CD4-positive, alpha-beta T cell treated with Interleukin-15 for 4 hours (primary cell): ENCODE results near the gene CDC42EP1.

Experiments
- DNase-seq: peaks from one replicate; pipeline ENCODE4 v3.0.0-alpha.2; 2020; ENCODE audit warnings: low spot score

CDC42EP1 gene

GRCh38 chr22:37561212-37562048 is 1.1 kb downstream of the CDC42EP1 start:
- DNase-seq, result peak; percentile 68

DNA sequence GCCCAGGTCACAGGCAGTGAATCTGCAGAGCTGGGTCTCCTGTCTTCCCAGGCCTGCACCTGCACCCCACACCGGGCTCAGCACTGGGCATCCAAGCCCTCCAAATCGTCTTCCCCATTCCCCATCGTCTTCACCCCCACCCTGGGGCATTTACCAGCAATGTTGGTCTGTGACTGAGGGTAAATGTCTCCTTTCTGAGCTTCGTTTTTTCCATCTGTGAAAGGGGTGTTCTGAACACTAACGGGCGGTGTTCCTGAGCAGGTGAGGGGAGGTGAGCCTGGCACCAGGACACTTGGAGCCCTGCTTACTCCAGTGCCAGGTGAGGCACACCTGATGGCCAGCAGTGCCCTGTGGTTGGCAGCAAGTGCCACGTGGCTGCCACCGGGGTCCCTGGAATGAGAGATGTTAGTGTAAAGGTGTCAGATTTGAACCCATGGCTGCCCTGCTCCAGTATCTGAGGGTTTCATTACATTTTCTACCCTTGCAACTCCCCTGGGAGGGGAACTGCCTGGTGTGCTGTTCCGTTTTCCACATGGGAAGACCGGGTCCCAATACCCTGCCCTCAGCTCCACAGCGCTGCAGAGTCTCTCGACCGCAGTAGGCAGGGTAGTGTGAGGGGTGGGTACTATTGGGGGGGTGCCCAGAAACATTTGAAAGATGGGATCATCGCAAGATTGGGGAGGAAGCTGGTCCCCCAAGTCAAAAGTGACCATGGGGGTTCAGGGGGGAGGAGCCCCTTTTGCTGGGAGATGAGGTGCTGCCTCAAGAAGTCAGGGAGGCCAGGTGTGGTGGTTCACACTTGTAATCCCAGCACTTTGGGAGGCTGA is 2.0 kb downstream of the CDC42EP1 start:
- DNase-seq, result no peak

DNA sequence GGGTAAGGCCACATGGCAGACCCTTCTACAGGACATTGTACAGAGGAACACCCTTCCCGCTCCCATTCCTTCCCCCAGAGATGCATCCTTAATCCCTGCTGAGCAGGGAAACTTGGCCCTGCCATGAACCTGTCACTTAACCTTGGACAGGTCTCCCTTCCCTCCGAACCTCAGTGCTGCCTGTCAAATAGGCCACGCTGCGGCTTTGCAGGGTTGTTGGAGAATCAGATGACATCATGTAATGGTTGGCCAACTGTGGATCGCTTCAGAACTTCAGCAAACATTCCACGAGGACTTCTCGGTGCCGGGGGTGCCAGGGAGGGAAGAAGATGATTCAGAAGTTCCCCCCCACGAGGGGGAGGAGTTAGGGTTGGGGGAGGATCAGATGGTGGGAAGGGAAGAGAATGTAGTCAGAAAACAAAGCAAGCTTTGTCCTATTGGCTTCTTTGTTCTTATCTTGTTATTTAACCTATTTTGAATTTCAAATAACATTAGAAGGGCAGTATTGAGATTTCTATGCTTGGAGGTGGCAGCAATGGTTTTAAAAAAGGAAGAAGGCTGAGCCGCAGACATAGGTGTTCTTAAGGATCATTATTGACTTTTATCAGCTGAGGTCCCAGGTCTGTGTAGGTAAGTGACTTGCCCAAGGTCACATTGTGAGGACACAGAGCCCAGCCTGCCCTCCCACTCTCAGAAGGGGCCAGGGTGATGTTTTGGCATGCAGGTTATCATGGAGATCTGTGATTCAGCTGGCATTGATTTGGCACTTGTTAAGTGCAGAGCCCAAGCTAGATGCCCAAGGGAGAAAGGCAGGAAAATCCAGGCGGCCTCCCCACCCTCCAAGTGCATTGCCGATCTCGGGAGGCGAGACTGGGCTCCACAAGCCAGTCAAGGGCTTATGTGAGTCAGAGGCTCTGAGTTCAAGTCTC is 3.1 kb downstream of the CDC42EP1 start:
- no peak for DNase-seq

DNA sequence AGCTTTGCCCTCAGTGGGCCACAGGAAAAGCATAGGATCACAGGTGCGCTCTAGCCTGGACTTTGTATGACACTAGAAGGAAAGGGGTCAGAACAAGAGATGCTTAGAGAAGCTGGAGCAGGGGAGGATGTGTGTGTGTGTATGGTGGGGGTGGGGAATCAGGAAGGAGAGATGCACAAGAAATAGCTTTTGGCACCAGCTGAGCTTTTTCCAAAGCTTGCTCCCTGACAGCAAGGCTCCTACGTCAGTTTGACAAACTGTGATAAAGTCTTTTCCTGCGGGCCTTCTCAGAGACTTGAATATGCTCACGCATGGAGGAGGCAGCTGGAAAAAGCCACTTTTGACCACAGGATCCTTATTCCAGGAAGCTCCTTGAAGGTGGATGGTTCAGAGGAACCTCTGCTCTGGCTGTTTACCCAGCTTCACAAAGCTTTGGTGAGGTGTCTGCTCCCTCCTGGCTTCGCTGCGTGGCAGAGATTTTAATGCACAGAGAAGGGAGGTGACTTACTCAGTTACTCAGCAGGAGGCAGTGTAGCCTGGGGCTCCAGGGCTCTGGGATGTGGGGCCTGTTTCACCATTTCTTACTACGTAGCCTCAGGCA is 3.9 kb downstream of the CDC42EP1 start:
- no peak for DNase-seq

DNA sequence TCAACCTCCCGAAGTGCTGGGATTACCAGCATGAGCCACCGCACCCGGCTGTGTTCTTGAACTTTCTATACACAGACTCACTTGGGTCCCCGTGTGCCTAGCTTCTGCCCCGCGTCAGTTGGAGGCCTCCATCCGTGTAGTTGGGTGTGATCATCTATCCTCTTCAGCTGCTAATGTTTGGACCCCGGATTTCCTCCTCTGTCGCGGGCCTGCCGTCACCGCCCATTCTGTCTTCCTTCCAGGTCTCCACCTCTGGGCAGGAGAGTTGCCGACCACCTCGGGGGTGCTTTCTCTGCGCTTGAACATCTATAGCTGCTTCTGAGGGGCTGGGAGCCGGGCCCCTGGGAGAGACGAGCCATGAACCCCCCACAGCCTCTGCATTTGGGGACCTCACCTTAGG is 5.5 kb downstream of the CDC42EP1 start:
- DNase-seq, result no peak

DNA sequence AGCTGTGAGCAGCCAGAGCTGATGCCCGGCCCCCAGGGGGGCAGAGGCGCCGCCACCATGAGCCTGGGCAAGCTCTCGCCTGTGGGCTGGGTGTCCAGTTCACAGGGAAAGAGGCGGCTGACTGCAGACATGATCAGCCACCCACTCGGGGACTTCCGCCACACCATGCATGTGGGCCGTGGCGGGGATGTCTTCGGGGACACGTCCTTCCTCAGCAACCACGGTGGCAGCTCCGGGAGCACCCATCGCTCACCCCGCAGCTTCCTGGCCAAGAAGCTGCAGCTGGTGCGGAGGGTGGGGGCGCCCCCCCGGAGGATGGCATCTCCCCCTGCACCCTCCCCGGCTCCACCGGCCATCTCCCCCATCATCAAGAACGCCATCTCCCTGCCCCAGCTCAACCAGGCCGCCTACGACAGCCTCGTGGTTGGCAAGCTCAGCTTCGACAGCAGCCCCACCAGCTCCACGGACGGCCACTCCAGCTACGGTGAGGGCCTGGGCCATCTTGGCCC is 6.1 kb downstream of the CDC42EP1 start:
- DNase-seq, result peak; percentile 24

- DNase-seq, result peak; percentile 91
Measured at GRCh38 chr22:37566903-37567798, 6.9 kb downstream of the CDC42EP1 start.

DNA sequence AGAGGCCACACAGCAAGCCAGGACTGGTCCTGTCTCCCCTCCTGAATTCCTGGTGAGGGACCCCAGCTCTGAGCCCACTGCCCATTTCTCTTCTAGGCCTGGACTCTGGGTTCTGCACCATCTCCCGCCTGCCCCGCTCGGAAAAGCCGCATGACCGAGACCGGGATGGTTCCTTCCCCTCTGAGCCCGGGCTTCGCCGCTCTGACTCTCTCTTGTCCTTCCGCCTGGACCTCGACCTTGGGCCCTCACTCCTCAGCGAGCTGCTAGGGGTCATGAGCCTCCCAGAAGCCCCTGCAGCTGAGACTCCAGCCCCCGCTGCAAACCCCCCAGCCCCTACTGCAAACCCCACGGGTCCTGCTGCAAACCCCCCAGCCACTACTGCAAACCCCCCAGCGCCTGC is 7.7 kb downstream of the CDC42EP1 start:
- no peak for DNase-seq

DNA sequence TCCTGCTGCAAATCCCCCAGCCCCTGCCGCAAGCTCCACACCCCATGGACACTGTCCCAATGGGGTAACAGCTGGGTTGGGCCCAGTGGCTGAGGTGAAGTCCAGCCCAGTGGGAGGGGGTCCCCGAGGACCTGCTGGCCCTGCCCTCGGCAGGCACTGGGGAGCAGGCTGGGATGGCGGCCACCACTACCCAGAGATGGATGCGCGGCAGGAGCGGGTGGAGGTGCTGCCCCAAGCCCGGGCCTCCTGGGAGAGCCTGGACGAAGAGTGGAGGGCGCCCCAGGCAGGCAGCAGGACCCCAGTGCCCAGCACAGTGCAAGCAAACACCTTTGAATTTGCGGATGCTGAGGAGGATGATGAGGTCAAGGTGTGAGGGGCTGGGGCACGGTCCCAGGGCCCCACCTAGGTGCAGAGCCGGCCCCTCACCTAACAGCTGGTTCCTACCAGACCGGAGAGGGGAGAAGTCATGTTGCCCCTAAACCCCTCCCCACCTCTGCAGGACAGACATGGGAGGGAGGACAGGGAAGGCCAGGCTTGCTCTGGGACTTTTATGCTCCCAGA is 8.2 kb downstream of the CDC42EP1 start:
- DNase-seq, result no peak

DNA sequence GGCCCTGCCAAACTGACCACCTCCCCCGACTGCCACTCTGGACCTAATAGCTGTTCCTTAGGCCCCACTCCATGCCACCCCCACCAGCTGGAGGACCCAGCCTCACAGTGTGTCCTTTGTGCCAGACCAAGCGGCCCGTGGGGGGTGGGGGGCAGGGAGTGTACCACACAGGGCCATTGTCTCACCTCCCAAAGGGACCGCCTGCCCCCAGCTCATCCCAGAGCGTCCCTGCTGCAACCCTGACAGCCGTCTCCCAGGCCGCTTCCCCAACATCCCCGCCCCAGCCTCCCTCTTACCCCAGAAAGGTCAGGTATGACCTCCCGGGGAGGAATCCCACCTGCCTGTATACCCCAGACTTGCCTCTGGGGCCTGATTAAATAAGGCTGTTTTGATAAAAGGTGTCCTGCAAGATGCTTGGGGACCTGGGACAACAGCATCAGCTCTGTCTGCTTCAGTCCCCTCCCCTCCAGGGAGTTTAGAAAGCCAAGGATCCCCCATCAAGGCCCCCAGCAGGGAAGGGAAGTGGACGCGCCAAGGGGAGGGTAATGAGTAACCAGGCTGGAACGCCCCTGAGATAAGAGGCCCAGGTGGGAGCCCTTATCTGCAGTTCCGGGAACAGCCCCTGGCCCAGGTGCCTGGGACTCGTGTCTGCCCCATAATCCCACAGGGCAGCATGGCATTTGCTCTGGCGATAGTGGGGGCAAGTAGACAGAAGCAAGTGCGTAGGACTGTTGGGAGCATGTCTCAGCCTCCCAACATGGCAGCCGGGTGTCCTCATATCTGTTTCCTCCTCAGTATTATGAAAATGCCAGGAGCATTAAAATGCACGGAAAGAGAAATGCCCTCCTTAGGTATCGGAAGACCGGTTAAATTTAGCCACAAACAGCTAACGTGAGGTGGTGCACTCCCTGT is 9.0 kb downstream of the CDC42EP1 start:
- no peak for DNase-seq

DNA sequence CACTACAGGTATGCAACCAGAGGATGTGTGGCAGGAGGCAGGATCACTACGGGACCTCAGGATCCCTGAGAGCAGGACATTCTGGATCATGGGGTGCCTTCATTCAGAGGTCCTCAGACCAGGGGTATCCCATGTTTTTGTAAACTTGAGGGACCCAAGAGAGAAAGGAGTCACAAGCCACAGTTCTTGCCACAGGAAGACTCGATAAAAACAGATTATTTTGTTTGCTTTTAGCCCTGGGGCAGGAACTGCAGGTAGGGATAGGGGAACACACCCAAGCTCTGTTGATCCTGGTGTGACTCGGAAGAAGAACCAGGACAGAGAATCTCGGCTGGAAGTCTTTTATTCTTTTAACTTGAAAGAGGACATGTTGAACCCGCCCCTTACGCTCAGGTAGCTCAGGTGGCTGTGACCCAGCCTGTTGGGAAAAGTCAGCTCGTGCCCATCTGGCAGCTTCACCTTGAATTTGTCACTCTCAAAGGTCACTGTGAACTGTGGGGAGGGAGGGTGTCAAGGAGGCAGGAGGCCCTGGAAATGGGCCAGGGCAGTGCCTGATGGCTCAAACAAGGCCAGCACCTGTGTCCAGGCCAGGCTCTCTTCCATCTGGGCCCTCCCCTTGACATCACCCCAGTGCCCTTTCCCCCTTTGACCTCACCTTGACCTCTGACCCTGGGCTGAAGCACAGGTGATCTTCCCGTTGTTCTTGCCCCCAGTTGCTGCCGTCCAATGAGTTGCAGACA is 9.8 kb downstream of the CDC42EP1 start:
- DNase-seq, result no peak

GRCh38 chr22:37570661-37570976 is 10.3 kb downstream of the CDC42EP1 start:
- no peak for DNase-seq

DNA sequence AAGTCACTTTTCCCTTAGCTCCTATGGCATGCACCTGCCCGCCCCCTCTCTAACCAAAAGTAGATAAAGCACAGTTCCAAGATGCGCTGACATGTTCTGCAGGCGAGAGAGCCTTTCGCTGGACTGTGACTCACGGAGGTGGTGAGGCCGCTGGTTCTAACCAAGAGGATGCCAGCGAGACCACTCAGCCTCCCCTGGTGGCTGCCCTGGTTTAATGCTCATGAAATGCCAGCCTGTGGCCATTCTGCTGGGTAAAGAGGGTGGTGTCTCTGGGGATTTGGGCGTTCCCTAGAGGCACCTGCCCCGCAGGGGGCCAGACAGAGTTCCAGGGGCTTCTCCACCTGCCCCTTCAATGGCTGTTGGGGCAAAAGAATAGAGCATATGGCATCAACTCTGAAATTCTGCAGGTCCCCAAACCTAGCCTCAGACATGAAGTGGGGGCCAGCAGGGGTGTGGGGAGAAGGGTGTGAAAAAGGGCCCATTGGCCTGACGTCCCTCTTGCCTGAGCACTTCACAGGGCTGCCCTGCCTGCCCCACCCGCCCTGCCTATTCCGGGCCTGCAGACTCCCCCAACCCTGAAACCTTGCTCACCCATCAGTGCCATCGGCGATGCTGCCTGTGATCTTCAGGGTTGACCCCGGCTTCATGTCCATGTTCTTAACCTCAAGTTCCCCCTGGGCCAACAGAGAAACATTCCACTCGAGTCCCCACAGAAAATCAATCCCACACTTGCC is 11.1 kb downstream of the CDC42EP1 start:
- no peak for DNase-seq

DNA sequence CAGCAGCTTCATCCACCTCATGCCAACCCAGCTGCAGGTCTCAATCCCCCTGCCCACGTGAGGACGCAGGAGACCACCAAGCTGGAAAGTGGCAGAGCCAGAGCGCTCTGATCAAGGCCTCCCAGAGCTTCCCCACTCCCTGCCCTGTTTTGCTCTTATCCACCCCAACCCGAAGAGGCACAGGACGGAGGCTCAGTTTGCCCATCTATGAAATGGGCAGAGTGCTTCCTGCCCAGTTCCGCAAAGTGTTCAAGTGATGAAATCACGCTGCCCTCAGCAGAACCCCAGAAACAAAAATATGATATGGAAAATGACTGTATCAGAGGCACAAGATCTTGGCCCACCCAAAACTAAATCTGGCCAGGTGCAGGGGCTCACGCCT is 11.7 kb downstream of the CDC42EP1 start:
- no peak for DNase-seq

DNA sequence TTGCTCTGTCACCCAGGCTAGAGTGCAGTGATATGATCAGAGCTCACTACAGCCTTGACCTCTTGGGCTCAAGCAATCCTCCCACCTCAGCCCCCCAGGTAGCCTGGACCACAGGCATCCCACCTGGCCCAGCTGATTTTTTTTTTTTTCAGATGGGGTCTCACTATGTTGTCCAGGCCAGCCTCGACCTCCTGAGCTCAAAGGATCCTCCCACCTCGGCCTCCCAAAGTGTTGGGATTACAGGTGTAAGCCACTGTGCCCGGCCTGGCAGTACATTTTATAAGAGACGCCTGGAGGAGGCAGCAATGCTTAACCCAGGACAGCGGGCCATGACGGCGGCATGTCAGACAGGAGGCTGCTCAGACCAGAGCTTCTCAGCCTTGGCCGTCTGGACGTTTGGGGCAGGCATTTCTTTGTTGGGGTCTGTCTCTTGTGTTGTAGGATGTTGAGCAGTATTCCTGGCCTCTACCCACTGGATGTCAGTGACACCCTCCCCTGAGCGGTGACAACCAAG is 15.3 kb downstream of the CDC42EP1 start:
- DNase-seq, result no peak

DNA sequence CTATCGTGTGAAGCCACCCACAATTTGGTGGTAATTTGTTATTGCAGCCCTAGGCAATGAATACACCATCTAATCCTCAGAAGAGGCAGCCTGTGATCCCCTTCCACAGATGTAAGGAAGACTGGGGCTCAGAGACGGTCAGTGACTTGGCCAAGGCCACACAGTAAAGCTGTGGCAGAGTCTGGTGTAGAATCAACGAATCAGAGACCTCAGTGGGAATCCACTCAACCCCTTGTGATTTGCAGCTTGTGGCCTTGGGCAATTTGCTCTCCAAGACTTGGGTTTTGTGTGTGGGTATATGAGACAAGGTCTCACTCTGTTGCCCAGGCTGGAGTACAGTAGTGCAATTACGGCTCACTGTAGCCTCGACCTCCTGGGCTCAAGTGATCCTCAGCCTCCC is 17.7 kb downstream of the CDC42EP1 start:
- DNase-seq, result no peak

- DNase-seq, result no peak
Measured at GRCh38 chr22:37581504-37581903, 21.2 kb downstream of the CDC42EP1 start.

DNA sequence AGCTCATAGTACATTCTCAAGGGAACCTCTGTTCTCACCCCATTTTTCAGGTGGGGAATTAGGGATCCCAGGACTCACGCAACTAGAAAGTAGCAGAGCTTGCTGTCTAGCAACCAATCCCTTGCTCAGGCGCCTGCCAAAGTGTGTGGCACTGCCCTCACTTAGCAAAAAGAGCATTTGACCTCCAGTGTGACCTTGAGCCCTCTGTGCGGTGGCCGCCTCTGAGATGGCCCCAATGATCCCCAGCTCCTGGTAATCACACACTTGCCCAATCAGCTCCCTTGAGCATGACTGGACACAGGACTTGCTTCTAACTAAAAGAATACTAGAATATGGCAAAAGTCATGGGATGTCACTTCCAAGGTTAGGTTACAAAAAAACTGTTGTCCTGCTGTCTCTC is 22.2 kb downstream of the CDC42EP1 start:
- no peak for DNase-seq
